WTC11 (cell line): Measurements from ENCODE around the gene WDR27. TPM values are rescaled to one million over a fixed set of nuclear protein-coding genes. Genes with fewer than 3 reads are reported as not detected.

Experiments used
- ATAC-seq: fragments of 200-7000 bp; cut with Tn5 transposase; 2 replicates; pipeline ENCODE4 v1.10.0; 2021; ENCODE audit warnings: mild to moderate bottlenecking, moderate library complexity
- CTCF ChIA-PET: fragments of 300-600 bp; sonication (Branson Sonifier 250); formaldehyde crosslinking; loops from one replicate; lab custom pipeline; 2021; ENCODE audit warnings: antibody characterized with exemption; lab: Charles Lee
- POLR2A ChIA-PET: fragments of 350-600 bp; sonication (Branson Sonifier 250); formaldehyde crosslinking; loops from one replicate; lab custom pipeline; 2021; ENCODE audit warnings: antibody characterized with exemption; lab: Charles Lee
- DNase-seq: peaks from one replicate; pipeline ENCODE4 v3.0.0; 2021; ENCODE audit warnings: low spot score
- H3K27ac Mint-ChIP-seq: 2 replicates; pipeline ENCODE4 v1.8.0; 2021; ENCODE audit warnings: mixed read lengths
- H3K27me3 Mint-ChIP-seq: 2 replicates; pipeline ENCODE4 v1.8.0; 2021; ENCODE audit warnings: low read depth, mild to moderate bottlenecking, moderate library complexity, mixed read lengths
- H3K36me3 Mint-ChIP-seq: 2 replicates; pipeline ENCODE4 v1.8.0; 2021; ENCODE audit warnings: mixed read lengths
- H3K4me1 Mint-ChIP-seq: 2 replicates; pipeline ENCODE4 v1.8.0; 2022; ENCODE audit warnings: mixed read lengths
- H3K4me3 Mint-ChIP-seq: 2 replicates; pipeline ENCODE4 v1.8.0; 2021; ENCODE audit warnings: mild to moderate bottlenecking, moderate library complexity, mixed read lengths
- H3K9me3 Mint-ChIP-seq: 2 replicates; pipeline ENCODE4 v1.8.0; 2021; ENCODE audit warnings: mixed read lengths
- ATF2 ChIP-seq: sonication (generic); formaldehyde crosslinking; IDR thresholded peaks from 2 replicates; pipeline ENCODE4 v1.8.1; 2022; ENCODE audit warnings: low read depth, missing genetic modification reagents, borderline replicate concordance
- ATF6 ChIP-seq: sonication (generic); formaldehyde crosslinking; IDR thresholded peaks from 2 replicates; pipeline ENCODE4 v1.8.1; 2023; ENCODE audit warnings: mild to moderate bottlenecking, missing genetic modification reagents
- CREM ChIP-seq: sonication (generic); formaldehyde crosslinking; IDR thresholded peaks from 2 replicates; pipeline ENCODE4 v1.8.1; 2022; ENCODE audit warnings: mild to moderate bottlenecking, missing genetic modification reagents, moderate library complexity
- E2F5 ChIP-seq: sonication (generic); formaldehyde crosslinking; IDR thresholded peaks from 2 replicates; pipeline ENCODE4 v1.8.1; 2022; ENCODE audit warnings: mild to moderate bottlenecking, moderate library complexity, missing genetic modification reagents
- EMX1 ChIP-seq: fragments of 250-450 bp; sonication (Bioruptor Pico); IDR thresholded peaks from 2 replicates; pipeline ENCODE4 v1.8.0; 2021; ENCODE audit warnings: mild to moderate bottlenecking
- ESRRA ChIP-seq: sonication (generic); formaldehyde crosslinking; IDR thresholded peaks from 2 replicates; pipeline ENCODE4 v1.8.1; 2022; ENCODE audit warnings: mild to moderate bottlenecking, missing genetic modification reagents, borderline replicate concordance
- FOXJ3 ChIP-seq: sonication (generic); formaldehyde crosslinking; IDR thresholded peaks from 2 replicates; pipeline ENCODE4 v1.9.0; 2021; ENCODE audit warnings: missing genetic modification reagents, mild to moderate bottlenecking, borderline replicate concordance
- HMGA2 ChIP-seq: fragments of 250-450 bp; sonication (Bioruptor Pico); IDR thresholded peaks from 2 replicates; pipeline ENCODE4 v1.4.0; 2021; ENCODE audit warnings: mild to moderate bottlenecking, moderate library complexity
- NFATC4 ChIP-seq: fragments of 250-450 bp; sonication (Bioruptor Pico); IDR thresholded peaks from 2 replicates; pipeline ENCODE4 v1.9.0; 2021; ENCODE audit warnings: mild to moderate bottlenecking
- NFE2L1 ChIP-seq: sonication (generic); formaldehyde crosslinking; IDR thresholded peaks from 2 replicates; pipeline ENCODE4 v1.8.1; 2023; ENCODE audit warnings: missing genetic modification reagents
- PREB ChIP-seq: sonication (generic); formaldehyde crosslinking; IDR thresholded peaks from 2 replicates; pipeline ENCODE4 v1.8.1; 2022; ENCODE audit warnings: mild to moderate bottlenecking, missing genetic modification reagents, moderate library complexity, borderline replicate concordance
- SMAD3 ChIP-seq: sonication (generic); formaldehyde crosslinking; IDR thresholded peaks from 2 replicates; pipeline ENCODE4 v1.8.0; 2022; ENCODE audit warnings: missing genetic modification reagents, mild to moderate bottlenecking, borderline replicate concordance
- SOX15 ChIP-seq: fragments of 250-450 bp; sonication (Bioruptor Pico); IDR thresholded peaks from 2 replicates; pipeline ENCODE4 v1.9.0; 2021; ENCODE audit warnings: mild to moderate bottlenecking
- STAT6 ChIP-seq: sonication (generic); formaldehyde crosslinking; conservative IDR thresholded peaks from 2 replicates; pipeline ENCODE4 v1.8.1; 2023; ENCODE audit warnings: mild to moderate bottlenecking, low read depth, missing genetic modification reagents, moderate library complexity
- TP53 ChIP-seq: sonication (generic); formaldehyde crosslinking; IDR thresholded peaks from 2 replicates; pipeline ENCODE4 v1.8.1; 2023; ENCODE audit warnings: mild to moderate bottlenecking, missing genetic modification reagents
- ZNF219 ChIP-seq: sonication (generic); formaldehyde crosslinking; IDR thresholded peaks from 2 replicates; pipeline ENCODE4 v1.8.0; 2023; ENCODE audit warnings: missing genetic modification reagents, mild to moderate bottlenecking, borderline replicate concordance
- ZNF281 ChIP-seq: sonication (generic); formaldehyde crosslinking; IDR thresholded peaks from 2 replicates; pipeline ENCODE4 v1.8.0; 2023; ENCODE audit warnings: mild to moderate bottlenecking, missing genetic modification reagents
- ZNF317 ChIP-seq: sonication (generic); formaldehyde crosslinking; IDR thresholded peaks from 2 replicates; pipeline ENCODE4 v1.8.1; 2023; ENCODE audit warnings: low read depth, mild to moderate bottlenecking, moderate library complexity, missing genetic modification reagents, borderline replicate concordance
- ZNF396 ChIP-seq: fragments of 250-450 bp; sonication (Bioruptor Pico); IDR thresholded peaks from 2 replicates; pipeline ENCODE4 v1.8.0; 2021; ENCODE audit warnings: mild to moderate bottlenecking, moderate library complexity, borderline replicate concordance
- ZSCAN18 ChIP-seq: fragments of 250-450 bp; sonication (Bioruptor Pico); IDR thresholded peaks from 2 replicates; pipeline ENCODE4 v2.1.2; 2022; ENCODE audit warnings: mild to moderate bottlenecking, moderate library complexity
- total RNA-seq: library from RNA; stranded (reverse); gene quantifications from 3 replicates; pipeline ENCODE4 v1.2.3, GENCODE V29; 2021

Gene WDR27
- total RNA-seq, 1 experiment from 2014 or later: 126 TPM

GRCh38 chr6:169583886-169584541, 117.8 kb downstream of the WDR27 start:
- POLR2A ChIA-PET: no interaction called here
- no peak overlapping the region for H3K4me3 Mint-ChIP-seq
- DNase-seq (no peak), ATAC-seq (no peak)
- TF ChIP-seq SMAD3 (CRISPR knock-in tag): no peak
- no peak for TF ChIP-seq ZNF281
- TF ChIP-seq ZNF396 (CRISPR knock-in tag): no peak
- no peak for TF ChIP-seq EMX1 (CRISPR knock-in tag)
- TF ChIP-seq TP53 (CRISPR knock-in tag): no peak
- TF ChIP-seq E2F5 (CRISPR knock-in tag): no peak
- no peak for TF ChIP-seq ESRRA (CRISPR knock-in tag)
- TF ChIP-seq ZNF219 (CRISPR knock-in tag): no peak
- no peak for TF ChIP-seq PREB (CRISPR knock-in tag)
- no peak for TF ChIP-seq SOX15 (CRISPR knock-in tag)
- H3K27me3 Mint-ChIP-seq: no peaks in the 10 kb centered on the region
- H3K4me1 Mint-ChIP-seq: peaks cover 11% of the 10 kb centered on the region
- H3K9me3 Mint-ChIP-seq: peaks cover 14% of the 10 kb centered on the region
- H3K36me3 Mint-ChIP-seq: peaks cover 21% of the 10 kb centered on the region
- no peak overlapping the region for H3K27ac Mint-ChIP-seq
- CTCF ChIA-PET: no interaction called here

GRCh38 chr6:169579407-169580111, 122.3 kb downstream of the WDR27 start:
- H3K9me3 Mint-ChIP-seq: peaks cover 4% of the 10 kb centered on the region
- peaks cover 12% of the 10 kb centered on the region for H3K36me3 Mint-ChIP-seq
- DNase-seq (no peak), ATAC-seq (no peak)
- no peak overlapping the region for H3K4me3 Mint-ChIP-seq
- no peaks in the 10 kb centered on the region for H3K27me3 Mint-ChIP-seq
- POLR2A ChIA-PET: no interaction called here
- peak overlapping the region; percentile 3 for H3K27ac Mint-ChIP-seq
- CTCF ChIA-PET: no interaction called here
- H3K4me1 Mint-ChIP-seq: peaks cover 10% of the 10 kb centered on the region
- TF ChIP-seq E2F5 (CRISPR knock-in tag) (no peak), ZNF317 (CRISPR knock-in tag) (no peak), NFATC4 (CRISPR knock-in tag) (no peak), HMGA2 (CRISPR knock-in tag) (no peak), ATF2 (CRISPR knock-in tag) (no peak), ZSCAN18 (CRISPR knock-in tag) (no peak), FOXJ3 (CRISPR knock-in tag) (no peak), CREM (no peak), NFE2L1 (CRISPR knock-in tag) (no peak), STAT6 (no peak), ATF6 (no peak)
